HepG2 (cell line): Measurements from ENCODE around the gene PRSS36. TPM values are rescaled to one million over a fixed set of nuclear protein-coding genes. Genes with fewer than 3 reads are reported as not detected.

Experiments
- ATF1 ChIP-seq: IDR thresholded peaks from 2 replicates; pipeline ENCODE4 v1.6.1; 2016; ENCODE audit warnings: mild to moderate bottlenecking, control low read depth
- ATF7 ChIP-seq, 2 experiments: fragments of 450-650 bp in 1 of 2; sonication (generic) in 1 of 2; formaldehyde crosslinking in 1 of 2; IDR thresholded peaks; 2 replicates each; pipeline versions ENCODE4 v1.4.0 to v1.6.1; 2016 to 2020; ENCODE audit warnings: antibody characterized with exemption in 1 of 2, mild to moderate bottlenecking in 1 of 2, missing genetic modification reagents in 1 of 2
- CBX5 ChIP-seq: sonication (generic); formaldehyde crosslinking; IDR thresholded peaks from 2 replicates; pipeline ENCODE4 v1.4.0; 2020; ENCODE audit warnings: missing genetic modification reagents, borderline replicate concordance
- DRAP1 ChIP-seq: IDR thresholded peaks from 2 replicates; pipeline ENCODE4 v1.6.1; 2016; ENCODE audit warnings: missing genetic modification reagents, missing compliant biosample characterization
- FOXA3 ChIP-seq: IDR thresholded peaks from 2 replicates; pipeline ENCODE4 v1.6.1; 2016; ENCODE audit warnings: missing genetic modification reagents, missing compliant biosample characterization
- HMGXB4 ChIP-seq, 2 experiments: sonication (generic) in 1 of 2; formaldehyde crosslinking in 1 of 2; IDR thresholded peaks; 2 replicates each; pipeline versions ENCODE4 v1.4.0 to v1.6.1; 2018 to 2020; ENCODE audit warnings: missing genetic modification reagents in 2 of 2, borderline replicate concordance in 1 of 2, low read depth in 1 of 2, mild to moderate bottlenecking in 1 of 2, missing biosample characterization in 1 of 2
- IKZF5 ChIP-seq: IDR thresholded peaks from 2 replicates; pipeline ENCODE4 v1.6.1; 2018; ENCODE audit warnings: missing genetic modification reagents, mild to moderate bottlenecking, missing compliant biosample characterization
- KAT8 ChIP-seq: IDR thresholded peaks from 2 replicates; pipeline ENCODE4 v1.6.1; 2016; ENCODE audit warnings: missing genetic modification reagents, missing compliant biosample characterization
- MAFF ChIP-seq: IDR thresholded peaks from 2 replicates; pipeline ENCODE4 v1.6.1; 2011; ENCODE audit warnings: low read depth, low read length, improper control_type of control experiment
- NFATC3 ChIP-seq: sonication (generic); formaldehyde crosslinking; IDR thresholded peaks from 2 replicates; pipeline ENCODE4 v1.5.1; 2020; ENCODE audit warnings: mild to moderate bottlenecking, missing genetic modification reagents
- NFKBIZ ChIP-seq: IDR thresholded peaks from 2 replicates; pipeline ENCODE4 v1.6.1; 2018; ENCODE audit warnings: missing genetic modification reagents, missing compliant biosample characterization
- NFYB ChIP-seq: sonication (generic); formaldehyde crosslinking; IDR thresholded peaks from 2 replicates; pipeline ENCODE4 v1.4.0; 2020; ENCODE audit warnings: missing genetic modification reagents
- NR2C2 ChIP-seq: sonication (generic); formaldehyde crosslinking; IDR thresholded peaks from 2 replicates; pipeline ENCODE4 v1.4.0; 2020; ENCODE audit warnings: missing genetic modification reagents, mild to moderate bottlenecking, moderate library complexity, borderline replicate concordance
- RBM22 ChIP-seq: fragments of 200-400 bp; formaldehyde crosslinking; optimal IDR thresholded peaks from 2 replicates; pipeline ENCODE3; 2017; ENCODE audit warnings: mild to moderate bottlenecking, low read length, moderate library complexity
- ZEB1 ChIP-seq: IDR thresholded peaks from 2 replicates; pipeline ENCODE4 v1.6.1; 2012; ENCODE audit warnings: mild to moderate bottlenecking, low read depth, inconsistent platforms; ENCODE audit not compliant: insufficient replicate concordance
- ZFX ChIP-seq: sonication (generic); formaldehyde crosslinking; IDR thresholded peaks from 2 replicates; pipeline ENCODE4 v1.4.0; 2020; ENCODE audit warnings: mild to moderate bottlenecking, low read depth, missing genetic modification reagents, moderate library complexity
- ZNF335 ChIP-seq: sonication (generic); formaldehyde crosslinking; IDR thresholded peaks from 2 replicates; pipeline ENCODE4 v1.4.0; 2020; ENCODE audit warnings: missing genetic modification reagents
- ZNF564 ChIP-seq: sonication (generic); formaldehyde crosslinking; IDR thresholded peaks from 2 replicates; pipeline ENCODE4 v1.8.1; 2023; ENCODE audit warnings: mild to moderate bottlenecking, missing genetic modification reagents
- ZNF709 ChIP-seq: sonication (generic); formaldehyde crosslinking; IDR thresholded peaks from 2 replicates; pipeline ENCODE4 v1.5.0; 2020; ENCODE audit warnings: mild to moderate bottlenecking, missing genetic modification reagents
- ZNF775 ChIP-seq: sonication (generic); formaldehyde crosslinking; IDR thresholded peaks from 2 replicates; pipeline ENCODE4 v1.4.0; 2020; ENCODE audit warnings: missing genetic modification reagents, mild to moderate bottlenecking, moderate library complexity, borderline replicate concordance
- polyA plus RNA-seq, 8 experiments: library from polyadenylated mRNA; depleted of rRNA in 3 of 8; stranded (reverse) in 7 of 8; unstranded in 1 of 8; fragments of >200 nt; fragmentation: Illumina TruSeq in 4 of 8; extraction: Trizol in 4 of 8; gene quantifications; 2 replicates each; pipeline versions ENCODE4 v1.2.1 to v1.2.3, GENCODE V29; 2011 to 2016; ENCODE audit warnings: low read depth in 4 of 8, missing spikeins in 1 of 8, mixed read lengths in 1 of 8; ENCODE audit not compliant: insufficient read depth in 1 of 8
- total RNA-seq, 5 experiments: library from RNA; depleted of rRNA; stranded (reverse); fragments of >200 nt; fragmentation: Illumina TruSeq; extraction: Trizol; gene quantifications; 2 replicates each; pipeline ENCODE4 v1.2.3, GENCODE V29; 2016; ENCODE audit warnings: low read depth in 1 of 5
- TF ChIP-seq, protein P1 (sequence below): IDR thresholded peaks from 2 replicates; pipeline ENCODE4 v1.6.1; 2018; ENCODE audit warnings: missing genetic modification reagents
- TF ChIP-seq, protein P2 (sequence below): sonication (generic); formaldehyde crosslinking; IDR thresholded peaks from 2 replicates; pipeline ENCODE4 v1.4.0; 2020; ENCODE audit warnings: mild to moderate bottlenecking, missing genetic modification reagents
- TF ChIP-seq, protein P3 (sequence below): sonication (generic); formaldehyde crosslinking; IDR thresholded peaks from 2 replicates; pipeline ENCODE4 v1.8.1; 2023; ENCODE audit warnings: missing genetic modification reagents, inconsistent platforms, borderline replicate concordance

PRSS36 gene
- total and polyA plus RNA-seq, 2 of the 13 experiments (the other 11 are each of a cell fraction or from before 2014, with no cell fraction given), result 1.5 to 2.1 TPM

DNA sequence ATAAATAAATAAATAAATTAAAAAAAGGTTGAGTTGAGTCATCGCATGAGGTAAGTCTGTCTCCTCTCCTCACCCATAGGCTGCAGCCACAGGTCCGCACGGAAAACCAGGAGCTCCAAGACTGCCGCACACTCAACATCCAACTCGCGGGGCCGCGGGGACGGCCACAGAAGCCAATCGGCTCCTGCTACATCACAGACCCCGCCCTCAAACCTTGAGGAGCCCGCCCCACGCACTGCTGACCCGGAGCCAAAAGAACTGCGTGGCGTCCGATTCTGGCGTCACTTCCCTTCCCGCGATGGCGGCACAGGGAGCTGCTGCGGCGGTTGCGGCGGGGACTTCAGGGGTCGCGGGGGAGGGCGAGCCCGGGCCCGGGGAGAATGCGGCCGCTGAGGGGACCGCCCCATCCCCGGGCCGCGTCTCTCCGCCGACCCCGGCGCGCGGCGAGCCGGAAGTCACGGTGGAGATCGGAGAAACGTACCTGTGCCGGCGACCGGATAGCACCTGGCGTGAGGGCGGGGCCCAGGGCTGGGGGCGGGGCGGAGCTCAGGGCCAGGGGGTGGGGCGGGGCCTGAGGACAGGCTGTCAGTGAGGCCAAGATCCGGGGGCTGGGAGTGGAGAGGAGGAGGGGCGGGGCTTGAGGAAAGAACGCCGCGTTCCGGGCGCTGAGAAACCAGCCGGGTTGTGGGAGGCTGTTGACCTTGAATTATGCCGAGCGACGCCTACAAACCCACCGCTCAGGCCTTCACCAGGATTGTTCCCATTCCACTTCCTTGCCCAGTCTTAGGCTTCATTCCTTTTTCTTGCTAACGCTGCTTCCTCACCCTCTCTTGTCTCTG lies 32.3 kb downstream of the PRSS36 start, which contains the start of gene KAT8 (continued):
- TF ChIP-seq ZEB1 (peak; percentile 96), NFATC3 (CRISPR knock-in tag) (no peak; the same call in 1 of the 2 replicates), ZNF775 (CRISPR knock-in tag) (0 out of 2 replicates have a peak, but pooled peaks have one; percentile 28), ATF7 (IDR thresholded peaks at IDR 0.05) (no peak), ATF7 (CRISPR knock-in tag; IDR thresholded peaks at IDR 0.05) (peak; percentile 45), ATF1 (CRISPR knock-in tag) (peak; percentile 94), NFYB (CRISPR knock-in tag) (peak; percentile 86), CBX5 (CRISPR knock-in tag) (no peak), IKZF5 (peak; percentile 77; the same call in 1 of the 2 replicates), NR2C2 (CRISPR knock-in tag) (peak; percentile 99), ZNF335 (CRISPR knock-in tag) (no peak; the same call in 1 of the 2 replicates), KAT8 (CRISPR knock-in tag) (peak; percentile 97), MAFF (no peak), HMGXB4 (CRISPR knock-in tag; IDR thresholded peaks at IDR 0.05; ENCODE audit: borderline replicate concordance in 1 of 2, low read depth in 1 of 2) (peak; percentile 63 to 81), ZFX (CRISPR knock-in tag) (peak; percentile 59), NFKBIZ (CRISPR knock-in tag) (peak; percentile 93), FOXA3 (CRISPR knock-in tag) (peak; percentile 56), RBM22 (no peak), DRAP1 (peak; percentile 76), ZNF564 (0 out of 2 replicates have a peak, but pooled peaks have one; percentile 38), ZNF709 (CRISPR knock-in tag) (no peak)
- TF ChIP-seq, protein P1, sequence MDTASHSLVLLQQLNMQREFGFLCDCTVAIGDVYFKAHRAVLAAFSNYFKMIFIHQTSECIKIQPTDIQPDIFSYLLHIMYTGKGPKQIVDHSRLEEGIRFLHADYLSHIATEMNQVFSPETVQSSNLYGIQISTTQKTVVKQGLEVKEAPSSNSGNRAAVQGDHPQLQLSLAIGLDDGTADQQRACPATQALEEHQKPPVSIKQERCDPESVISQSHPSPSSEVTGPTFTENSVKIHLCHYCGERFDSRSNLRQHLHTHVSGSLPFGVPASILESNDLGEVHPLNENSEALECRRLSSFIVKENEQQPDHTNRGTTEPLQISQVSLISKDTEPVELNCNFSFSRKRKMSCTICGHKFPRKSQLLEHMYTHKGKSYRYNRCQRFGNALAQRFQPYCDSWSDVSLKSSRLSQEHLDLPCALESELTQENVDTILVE (CRISPR knock-in tag), result peak; percentile 98
- TF ChIP-seq, protein P2, sequence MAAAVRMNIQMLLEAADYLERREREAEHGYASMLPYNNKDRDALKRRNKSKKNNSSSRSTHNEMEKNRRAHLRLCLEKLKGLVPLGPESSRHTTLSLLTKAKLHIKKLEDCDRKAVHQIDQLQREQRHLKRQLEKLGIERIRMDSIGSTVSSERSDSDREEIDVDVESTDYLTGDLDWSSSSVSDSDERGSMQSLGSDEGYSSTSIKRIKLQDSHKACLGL (CRISPR knock-in tag), result no peak; the same call in 1 of the 2 replicates
- TF ChIP-seq, protein P3, sequence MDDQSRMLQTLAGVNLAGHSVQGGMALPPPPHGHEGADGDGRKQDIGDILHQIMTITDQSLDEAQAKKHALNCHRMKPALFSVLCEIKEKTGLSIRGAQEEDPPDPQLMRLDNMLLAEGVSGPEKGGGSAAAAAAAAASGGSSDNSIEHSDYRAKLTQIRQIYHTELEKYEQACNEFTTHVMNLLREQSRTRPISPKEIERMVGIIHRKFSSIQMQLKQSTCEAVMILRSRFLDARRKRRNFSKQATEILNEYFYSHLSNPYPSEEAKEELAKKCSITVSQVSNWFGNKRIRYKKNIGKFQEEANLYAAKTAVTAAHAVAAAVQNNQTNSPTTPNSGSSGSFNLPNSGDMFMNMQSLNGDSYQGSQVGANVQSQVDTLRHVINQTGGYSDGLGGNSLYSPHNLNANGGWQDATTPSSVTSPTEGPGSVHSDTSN (CRISPR knock-in tag), result no peak
